Activated naive CD8-positive, alpha-beta T cell (primary cell): ENCODE results near the gene DMC1.

Source experiments
- H3K27ac Mint-ChIP-seq: one replicate; pipeline ENCODE4 v1.8.0; 2021; ENCODE audit warnings: mixed read lengths
- H3K27me3 Mint-ChIP-seq: one replicate; pipeline ENCODE4 v1.8.0; 2021; ENCODE audit warnings: mixed read lengths
- H3K36me3 Mint-ChIP-seq: one replicate; pipeline ENCODE4 v1.8.0; 2021; ENCODE audit warnings: mixed read lengths
- H3K4me1 Mint-ChIP-seq: one replicate; pipeline ENCODE4 v1.8.0; 2021; ENCODE audit warnings: low read depth, mixed read lengths
- H3K4me3 Mint-ChIP-seq: one replicate; pipeline ENCODE4 v1.8.0; 2021; ENCODE audit warnings: mild to moderate bottlenecking, mixed read lengths
- H3K9me3 Mint-ChIP-seq: one replicate; pipeline ENCODE4 v1.8.0; 2021; ENCODE audit warnings: low read depth, mixed read lengths

Gene DMC1

DNA sequence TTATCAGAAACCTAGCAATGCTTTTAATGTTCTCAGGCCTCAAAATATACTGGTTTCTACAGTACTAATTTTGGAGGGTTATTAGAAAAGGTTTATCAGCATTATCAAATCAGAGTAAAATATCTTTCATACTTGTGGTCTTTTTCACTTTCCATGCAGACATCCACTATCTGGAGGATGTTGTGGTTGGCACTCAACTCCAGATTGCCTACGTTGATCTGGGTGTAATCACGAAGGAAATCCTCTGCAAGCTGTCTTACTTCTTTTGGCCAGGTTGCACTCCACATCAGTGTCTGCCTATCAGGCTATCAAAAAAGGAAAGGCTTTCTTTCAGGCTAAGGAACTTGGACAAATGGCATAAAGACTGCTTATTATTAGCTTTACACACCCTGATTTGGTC lies 75.5 kb downstream of the DMC1 start:
- Mint-ChIP-seq H3K4me1 (peaks cover 67% of the 10 kb centered on the region), H3K27ac (peak overlapping the region; percentile 68), H3K4me3 (no peak overlapping the region), H3K36me3 (peaks cover 14% of the 10 kb centered on the region), H3K9me3 (no peaks in the 10 kb centered on the region), H3K27me3 (no peaks in the 10 kb centered on the region)

DNA sequence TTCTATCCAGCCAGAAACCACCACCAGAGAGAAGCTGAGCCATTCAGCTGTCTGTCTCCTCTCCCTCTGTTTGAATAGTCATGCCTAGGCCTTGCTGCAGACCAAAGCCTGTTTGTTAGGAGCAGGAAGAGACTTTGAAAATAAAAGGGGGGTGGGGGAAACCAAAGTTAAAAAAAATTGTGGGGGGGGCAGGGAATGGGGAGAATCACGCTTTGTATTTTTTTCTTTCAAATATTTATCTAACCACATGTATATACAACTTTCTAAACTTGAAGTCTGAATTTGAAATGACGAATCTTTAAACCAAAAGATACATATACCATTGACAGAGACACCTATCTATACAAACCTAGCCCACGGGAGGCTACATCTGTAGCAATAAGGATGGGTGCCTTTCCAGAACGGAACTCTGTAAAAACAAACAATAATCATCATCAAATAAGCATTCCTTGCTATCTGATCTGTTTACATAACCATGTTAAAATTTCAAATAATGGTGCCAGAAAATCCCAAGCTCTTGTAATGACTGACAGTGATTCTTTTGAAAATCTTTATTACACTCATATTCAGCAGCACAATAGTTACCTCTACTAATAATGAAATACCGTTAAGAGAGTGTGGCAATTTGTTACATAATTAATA lies 78.2 kb downstream of the DMC1 start:
- peaks cover 63% of the 10 kb centered on the region for H3K4me1 Mint-ChIP-seq
- H3K4me3 Mint-ChIP-seq: no peak overlapping the region
- H3K9me3 Mint-ChIP-seq: no peaks in the 10 kb centered on the region
- H3K27ac Mint-ChIP-seq: peak overlapping the region; percentile 76
- no peaks in the 10 kb centered on the region for H3K27me3 Mint-ChIP-seq
- H3K36me3 Mint-ChIP-seq: peaks cover 18% of the 10 kb centered on the region

DNA sequence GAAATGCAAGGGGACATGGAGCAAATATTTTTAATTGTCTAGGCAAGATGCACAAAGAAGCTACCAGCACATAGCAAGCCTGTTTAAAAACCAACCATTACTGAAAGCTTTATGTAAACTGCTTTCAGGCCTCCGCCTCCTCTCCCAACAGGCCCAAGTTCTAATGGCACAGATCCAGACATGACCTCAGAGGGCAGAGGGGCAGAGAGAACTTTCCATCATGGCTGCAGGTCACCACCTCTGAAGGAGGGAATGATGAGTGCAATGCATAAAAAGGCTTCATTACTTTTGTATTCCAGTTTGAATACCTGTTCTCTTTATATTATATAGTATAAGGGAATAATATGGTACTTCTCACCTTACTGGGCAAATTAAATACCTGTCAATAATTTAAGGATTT lies 79.1 kb downstream of the DMC1 start:
- no peak overlapping the region for H3K4me3 Mint-ChIP-seq
- peaks cover 66% of the 10 kb centered on the region for H3K4me1 Mint-ChIP-seq
- H3K9me3 Mint-ChIP-seq: no peaks in the 10 kb centered on the region
- H3K27me3 Mint-ChIP-seq: no peaks in the 10 kb centered on the region
- peak overlapping the region; percentile 93 for H3K27ac Mint-ChIP-seq
- peaks cover 18% of the 10 kb centered on the region for H3K36me3 Mint-ChIP-seq

DNA sequence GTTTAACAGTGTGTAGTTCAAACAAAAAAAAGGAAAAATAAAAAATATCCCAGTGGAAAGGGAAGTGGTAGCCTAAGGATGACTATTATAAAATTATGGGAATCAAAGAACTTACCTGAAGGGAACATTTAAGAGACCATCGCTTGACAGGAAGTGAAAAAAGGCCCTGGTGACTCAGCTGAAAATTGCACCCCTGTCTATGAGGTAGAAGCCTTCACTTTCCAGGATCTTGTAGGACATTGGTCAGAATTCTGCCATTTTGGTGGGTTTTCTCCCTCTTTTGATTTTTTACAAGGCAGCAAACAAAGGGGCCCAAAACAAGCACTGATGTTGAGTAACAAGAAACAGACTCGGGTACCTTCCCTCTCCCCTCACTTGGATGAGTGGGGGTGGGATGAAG lies 79.5 kb downstream of the DMC1 start:
- H3K4me3 Mint-ChIP-seq: no peak overlapping the region
- no peaks in the 10 kb centered on the region for H3K27me3 Mint-ChIP-seq
- H3K4me1 Mint-ChIP-seq: peaks cover 65% of the 10 kb centered on the region
- peaks cover 18% of the 10 kb centered on the region for H3K36me3 Mint-ChIP-seq
- no peaks in the 10 kb centered on the region for H3K9me3 Mint-ChIP-seq
- peak overlapping the region; percentile 93 for H3K27ac Mint-ChIP-seq

DNA sequence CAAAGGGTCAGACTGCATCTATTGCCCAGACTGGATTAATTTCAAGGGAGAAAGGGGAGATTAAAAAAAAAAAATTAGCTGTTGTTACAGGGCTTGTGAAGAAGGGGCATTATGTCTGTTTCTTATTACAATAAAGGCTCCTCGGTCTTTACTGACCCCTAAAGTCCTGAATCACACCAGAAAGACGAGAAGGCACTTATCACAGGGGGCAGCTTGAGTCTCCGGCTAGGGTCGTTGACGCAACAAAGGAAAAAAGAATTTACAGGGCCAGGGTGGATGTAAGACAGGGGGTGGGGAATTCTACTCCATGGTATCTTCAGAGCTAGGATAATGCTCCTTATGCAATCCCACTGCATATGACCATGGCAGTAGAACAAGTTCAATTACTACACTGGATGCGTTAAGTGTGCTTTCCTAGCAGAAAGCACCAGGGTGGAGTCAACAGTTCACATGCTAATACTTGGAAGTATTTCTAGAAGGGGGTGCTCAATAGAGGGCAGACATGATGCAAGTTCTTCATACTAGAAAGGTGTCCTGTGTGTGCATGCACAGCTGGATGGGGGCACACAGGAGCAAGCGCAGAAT lies 80.3 kb downstream of the DMC1 start:
- Mint-ChIP-seq H3K4me3 (no peak overlapping the region), H3K9me3 (no peaks in the 10 kb centered on the region), H3K27ac (peak overlapping the region; percentile 93), H3K4me1 (peaks cover 64% of the 10 kb centered on the region), H3K36me3 (peaks cover 15% of the 10 kb centered on the region), H3K27me3 (no peaks in the 10 kb centered on the region)

DNA sequence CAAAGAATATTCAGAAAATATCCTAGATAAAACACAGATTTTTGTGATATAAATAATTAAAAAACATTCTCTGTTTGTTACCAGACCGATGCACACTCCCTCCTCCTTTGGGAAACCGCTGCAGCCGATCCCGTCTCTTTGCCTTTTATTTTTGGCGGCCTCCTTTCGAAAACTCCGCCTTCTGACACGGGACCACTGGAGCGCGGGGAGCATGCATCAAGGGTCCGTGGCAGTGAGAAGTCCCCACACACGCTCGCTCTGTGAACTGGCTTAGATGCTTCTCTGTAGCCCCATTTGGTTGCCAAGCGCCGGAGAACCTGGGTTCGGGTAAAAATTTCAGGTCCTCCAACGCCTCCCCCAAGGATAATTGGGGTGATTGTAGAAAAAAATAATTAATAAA lies 80.8 kb downstream of the DMC1 start:
- no peaks in the 10 kb centered on the region for H3K9me3 Mint-ChIP-seq

DNA sequence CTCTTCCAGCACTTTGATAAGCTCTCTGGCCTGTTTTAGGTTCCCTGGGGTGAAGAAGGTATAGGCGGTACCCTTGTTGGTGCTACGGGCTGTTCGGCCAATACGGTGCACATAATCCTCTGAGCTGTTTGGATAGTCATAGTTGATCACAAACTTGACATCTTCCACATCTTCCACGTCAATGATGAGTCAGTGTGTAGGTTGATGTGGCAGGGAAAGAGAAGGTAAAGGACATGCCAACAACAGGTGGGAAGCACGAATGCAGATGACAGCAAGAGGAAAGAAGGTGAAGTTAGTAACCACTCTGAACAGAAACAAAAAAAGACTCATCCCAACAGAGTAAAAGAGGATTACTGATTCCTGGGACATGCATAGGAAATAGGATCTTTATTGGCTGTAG lies 82.0 kb downstream of the DMC1 start:
- Mint-ChIP-seq H3K27me3 (no peaks in the 10 kb centered on the region), H3K4me3 (no peak overlapping the region), H3K4me1 (peaks cover 64% of the 10 kb centered on the region), H3K9me3 (no peaks in the 10 kb centered on the region), H3K27ac (peak overlapping the region; percentile 72), H3K36me3 (peaks cover 16% of the 10 kb centered on the region)

More for the DNA sequence above, 80.8 kb downstream of the DMC1 start:
- peaks cover 63% of the 10 kb centered on the region for H3K4me1 Mint-ChIP-seq
- no peak overlapping the region for H3K4me3 Mint-ChIP-seq
- no peaks in the 10 kb centered on the region for H3K27me3 Mint-ChIP-seq
- H3K36me3 Mint-ChIP-seq: peaks cover 14% of the 10 kb centered on the region
- no peak overlapping the region for H3K27ac Mint-ChIP-seq

DNA sequence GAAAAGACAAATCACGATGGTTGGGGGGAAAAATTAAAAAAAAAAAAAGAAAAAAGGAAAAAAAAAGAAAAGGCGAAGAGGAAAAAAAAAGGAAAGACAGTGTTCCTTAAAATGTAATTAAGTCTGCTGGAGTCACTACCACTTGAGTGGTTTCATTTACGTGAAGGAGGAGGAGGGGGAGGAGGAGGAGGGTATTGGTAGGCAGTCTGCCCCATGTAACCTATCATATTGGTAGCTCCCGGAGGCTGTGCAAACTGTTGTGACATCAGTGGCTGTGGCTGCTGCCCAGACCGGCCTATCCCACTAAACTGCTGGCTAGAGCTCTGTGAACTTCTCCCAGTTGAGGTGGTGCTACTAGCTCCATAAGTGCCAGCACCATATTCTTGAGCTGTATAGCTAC lies 84.2 kb downstream of the DMC1 start:
- no peaks in the 10 kb centered on the region for H3K9me3 Mint-ChIP-seq
- H3K36me3 Mint-ChIP-seq: peaks cover 22% of the 10 kb centered on the region
- H3K4me3 Mint-ChIP-seq: no peak overlapping the region
- H3K27me3 Mint-ChIP-seq: no peaks in the 10 kb centered on the region
- peaks cover 59% of the 10 kb centered on the region for H3K4me1 Mint-ChIP-seq
- H3K27ac Mint-ChIP-seq: peak overlapping the region; percentile 68

DNA sequence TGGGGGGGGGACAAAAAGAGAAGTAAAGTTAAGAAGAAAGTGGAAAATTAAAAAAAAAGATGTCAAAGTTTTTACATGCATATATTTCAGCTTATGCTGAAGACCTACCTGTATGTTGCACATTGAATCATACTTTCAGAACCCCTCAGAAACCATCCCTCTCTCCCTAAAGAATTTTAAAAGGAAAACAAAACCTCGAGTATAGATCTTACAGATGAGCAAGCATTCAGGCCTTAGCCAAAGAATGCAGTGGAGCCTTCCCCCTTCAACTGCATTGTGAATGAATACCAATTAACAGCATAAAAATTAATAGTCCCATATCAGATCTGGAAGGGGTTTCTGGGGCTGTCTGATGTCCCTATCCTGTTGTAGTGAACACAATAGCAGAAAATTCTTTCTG lies 85.7 kb downstream of the DMC1 start:
- Mint-ChIP-seq H3K36me3 (peaks cover 16% of the 10 kb centered on the region), H3K4me3 (no peak overlapping the region), H3K9me3 (no peaks in the 10 kb centered on the region), H3K4me1 (peaks cover 47% of the 10 kb centered on the region), H3K27ac (peak overlapping the region; percentile 83), H3K27me3 (no peaks in the 10 kb centered on the region)

DNA sequence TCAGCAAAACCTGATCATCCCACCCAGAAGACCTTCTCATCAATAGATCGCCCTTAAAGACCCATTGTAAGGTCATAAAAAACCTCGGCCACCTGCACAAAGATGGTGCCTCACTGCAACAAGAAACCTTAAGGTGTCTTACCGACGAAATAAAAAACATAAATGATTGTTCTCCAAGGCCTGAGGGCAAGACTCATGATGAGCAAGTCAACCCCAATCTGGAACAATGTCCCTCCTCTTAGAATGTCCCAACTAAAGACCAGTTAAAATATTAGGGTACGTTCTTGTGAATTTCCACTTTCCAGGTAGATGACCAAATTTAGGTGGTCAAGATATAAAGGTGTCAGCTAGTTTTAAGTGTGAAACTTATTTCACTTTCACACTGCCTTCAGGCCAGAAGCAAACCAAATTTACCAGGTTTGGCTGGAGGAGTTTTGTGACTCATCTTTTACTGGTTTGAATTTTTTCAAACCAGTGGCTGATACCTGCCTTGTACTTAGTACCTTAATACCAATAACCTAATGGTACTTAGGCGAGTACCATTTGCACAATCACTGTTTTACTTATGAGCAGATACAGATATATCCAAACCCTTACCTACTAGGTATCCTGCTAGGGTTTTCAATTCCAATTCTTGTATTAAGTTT lies 87.2 kb downstream of the DMC1 start:
- Mint-ChIP-seq H3K4me3 (no peak overlapping the region), H3K27ac (peak overlapping the region; percentile 12), H3K27me3 (no peaks in the 10 kb centered on the region), H3K9me3 (no peaks in the 10 kb centered on the region), H3K4me1 (peaks cover 37% of the 10 kb centered on the region), H3K36me3 (peaks cover 13% of the 10 kb centered on the region)

DNA sequence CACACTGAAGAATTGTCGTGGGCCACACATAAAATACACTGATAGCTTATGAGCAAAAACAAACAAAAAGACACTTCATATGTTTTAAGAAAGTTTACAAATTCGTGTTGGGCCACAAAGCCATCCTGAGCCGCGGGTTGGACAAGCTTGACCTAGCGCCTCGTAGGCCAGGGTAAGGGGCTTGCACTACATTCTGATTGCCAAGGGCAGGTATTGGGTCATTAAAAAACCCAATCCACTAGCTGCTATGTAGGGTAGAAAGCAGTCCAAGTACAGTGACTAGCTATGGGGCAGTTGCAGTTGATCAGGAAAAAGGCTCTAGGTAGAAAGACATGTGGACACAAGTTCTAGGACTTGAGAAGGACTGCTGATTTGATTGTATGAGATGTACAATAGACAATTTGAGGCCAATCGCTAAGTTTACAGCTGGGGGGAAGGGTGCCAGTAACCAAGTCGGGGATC lies 88.1 kb downstream of the DMC1 start:
- H3K4me3 Mint-ChIP-seq: no peak overlapping the region
- H3K36me3 Mint-ChIP-seq: peaks cover 12% of the 10 kb centered on the region
- no peak overlapping the region for H3K27ac Mint-ChIP-seq
- H3K4me1 Mint-ChIP-seq: peaks cover 36% of the 10 kb centered on the region
- H3K27me3 Mint-ChIP-seq: no peaks in the 10 kb centered on the region
- no peaks in the 10 kb centered on the region for H3K9me3 Mint-ChIP-seq

DNA sequence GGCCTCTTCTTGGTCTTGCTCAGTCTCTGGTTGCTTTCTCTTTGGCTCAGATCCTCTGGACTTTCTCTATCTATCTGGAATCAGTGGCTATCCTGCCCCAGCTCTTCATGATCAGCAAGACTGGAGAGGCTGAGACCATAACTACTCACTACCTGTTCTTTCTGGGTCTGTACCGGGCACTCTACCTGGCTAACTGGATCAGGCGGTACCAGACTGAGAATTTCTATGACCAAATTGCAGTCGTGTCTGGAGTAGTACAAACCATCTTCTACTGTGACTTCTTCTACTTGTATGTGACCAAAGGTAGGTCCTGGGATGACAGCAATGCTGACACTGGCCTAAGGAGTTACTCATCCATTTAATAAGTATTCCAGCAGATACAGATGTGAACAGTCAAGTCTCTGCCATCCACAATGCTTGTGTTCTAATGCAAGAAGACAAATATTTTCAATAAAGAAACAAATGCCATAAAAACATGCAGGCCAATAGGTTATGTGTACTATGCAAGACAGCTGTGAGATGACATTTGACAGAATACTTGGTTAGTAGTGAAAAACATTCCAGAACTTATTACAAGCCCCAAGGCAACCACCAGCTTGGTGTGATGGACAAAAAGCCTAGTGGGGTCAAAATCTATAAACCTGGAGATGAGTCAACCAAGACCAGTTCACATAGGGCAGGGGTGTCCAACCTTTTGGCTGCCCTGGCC lies 88.7 kb downstream of the DMC1 start:
- no peaks in the 10 kb centered on the region for H3K27me3 Mint-ChIP-seq
- H3K9me3 Mint-ChIP-seq: no peaks in the 10 kb centered on the region
- peak overlapping the region; percentile 1 for H3K27ac Mint-ChIP-seq
- H3K36me3 Mint-ChIP-seq: peaks cover 12% of the 10 kb centered on the region
- no peak overlapping the region for H3K4me3 Mint-ChIP-seq
- peaks cover 31% of the 10 kb centered on the region for H3K4me1 Mint-ChIP-seq

DNA sequence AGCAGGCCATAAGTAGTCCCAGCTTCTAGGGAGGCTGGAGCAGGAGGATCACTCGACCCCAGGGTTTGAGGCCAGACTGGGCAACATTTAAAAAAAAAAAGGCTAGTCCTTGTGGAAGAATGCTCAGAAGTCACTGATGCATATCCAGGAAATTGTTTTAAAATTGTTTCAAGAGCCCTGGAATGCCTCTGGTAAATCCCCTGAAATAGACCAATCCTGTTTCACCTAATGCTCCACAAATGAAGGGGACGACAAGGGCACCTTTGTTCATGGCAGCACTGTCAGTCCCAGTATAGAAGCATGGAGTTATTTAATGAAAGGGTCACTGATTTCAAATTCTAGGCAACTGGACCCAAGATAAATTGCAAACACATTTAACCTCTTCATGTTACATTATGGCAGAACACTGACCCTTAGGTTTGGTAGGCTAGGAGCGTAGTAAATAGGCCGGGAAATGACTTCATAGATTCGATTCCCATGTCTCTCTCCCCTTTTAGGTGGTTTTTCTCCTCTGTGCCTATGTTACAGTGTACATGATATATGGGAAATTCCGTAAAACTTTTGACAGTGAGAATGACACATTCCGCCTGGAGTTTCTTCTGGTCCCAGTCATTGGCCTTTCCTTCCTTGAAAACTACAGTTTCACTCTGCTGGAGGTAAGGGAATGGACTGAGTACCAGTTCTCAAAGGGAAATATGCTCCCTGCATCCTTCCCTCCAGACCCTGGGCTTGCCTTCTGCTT lies 90.7 kb downstream of the DMC1 start:
- Mint-ChIP-seq H3K9me3 (no peaks in the 10 kb centered on the region), H3K36me3 (peaks cover 11% of the 10 kb centered on the region), H3K27ac (peak overlapping the region; percentile 66), H3K4me3 (no peak overlapping the region), H3K27me3 (no peaks in the 10 kb centered on the region), H3K4me1 (peaks cover 24% of the 10 kb centered on the region)

DNA sequence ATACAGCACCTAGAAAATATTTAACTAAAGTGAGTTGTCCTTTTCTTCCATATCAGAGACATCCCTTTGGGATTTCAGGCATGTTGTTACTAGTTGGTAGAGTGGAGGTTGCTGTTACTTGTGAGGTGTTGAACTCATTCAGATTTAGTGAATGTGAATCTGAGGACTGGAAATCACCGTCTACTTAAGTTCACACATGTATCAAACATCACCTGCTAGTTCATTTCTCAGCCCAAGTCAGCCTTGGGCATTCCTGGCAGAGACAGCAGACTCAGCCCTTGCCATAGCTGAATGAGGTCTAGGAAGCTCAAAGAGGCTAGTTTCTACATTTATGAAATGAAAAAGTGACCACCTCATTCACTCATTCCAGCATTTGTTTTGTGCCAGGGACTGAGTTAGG lies 92.4 kb downstream of the DMC1 start:
- Mint-ChIP-seq H3K9me3 (no peaks in the 10 kb centered on the region), H3K4me3 (no peak overlapping the region), H3K36me3 (peaks cover 4% of the 10 kb centered on the region), H3K4me1 (peaks cover 10% of the 10 kb centered on the region), H3K27ac (no peak overlapping the region), H3K27me3 (no peaks in the 10 kb centered on the region)
